Measurements from ENCODE around the gene EPHB2. TPM values are rescaled to one million over a fixed set of nuclear protein-coding genes. Genes with fewer than 3 reads are reported as not detected.

Gene EPHB2
- total and polyA plus RNA-seq, 2 donors (not counting 3 experiments of a cell fraction or from before 2014, with no cell fraction given): 50.8 to 69.1 TPM

DNA sequence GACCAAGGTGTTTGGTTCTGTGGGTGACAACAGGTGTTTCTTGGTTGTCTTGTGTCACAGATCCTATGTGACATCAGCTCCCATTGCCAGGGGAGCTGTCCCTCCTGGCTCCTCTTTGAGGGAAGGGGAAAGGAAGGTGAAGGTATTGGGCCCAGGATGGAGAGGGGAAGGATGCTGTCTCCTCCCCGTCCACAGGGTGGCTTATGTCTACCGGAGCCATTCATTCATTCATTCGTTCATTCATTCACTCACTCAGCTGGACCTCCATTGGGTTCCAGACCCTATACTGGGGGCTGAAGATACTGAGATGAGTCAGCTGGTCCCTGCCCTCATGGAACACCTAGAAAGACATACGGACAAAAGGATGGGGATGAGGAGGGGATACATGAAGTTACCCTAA lies 38.9 kb downstream of the EPHB2 start:
- FAIRE-seq (no peak), DNase-seq (ENCODE audit: low read depth, low spot score) (no peak)
- no peak overlapping the region for H3K4me3 ChIP-seq (replicated peaks in 1 of 3; ENCODE audit: insufficient read depth in 1 of 3, low read depth in 1 of 3, low read length in 3 of 3)
- no peak overlapping the region for H2AFZ ChIP-seq (ENCODE audit: low read depth, low read length)
- peaks cover 51% of the 10 kb centered on the region for H3K79me2 ChIP-seq (ENCODE audit: control insufficient read depth, insufficient read depth, low read length)
- H3K27me3 ChIP-seq (ENCODE audit: control insufficient read depth in 2 of 2, insufficient read depth in 2 of 2, low read length in 2 of 2): no peaks in the 10 kb centered on the region
- dilution Hi-C loops (cut with MboI; ENCODE audit: extremely low pct_ligation_motif_present, low sequenced_read_pairs): no loop called here
- H3K4me1 ChIP-seq (ENCODE audit: control insufficient read depth, extremely low read depth, insufficient read depth, low read length): peaks cover 78% of the 10 kb centered on the region
- ChIA-PET CTCF (interaction anchor here (0.9 to 3.1 kb wide), 3 partner anchors 37 to 112 kb away, joined by 3 to 17 read pairs (median 10); no protein-coding TSS in a partner anchor), POLR2A (no interaction called here)
- H3K9me3 ChIP-seq (replicated peaks; ENCODE audit: control insufficient read depth, insufficient read depth, low read length): no peaks in the 10 kb centered on the region
- no TSS peak for BruUV-seq (replicated peaks)
- no peak overlapping the region for H3K9ac ChIP-seq (replicated peaks; ENCODE audit: extremely low read depth, insufficient read depth, low read length)
- peak overlapping the region; percentile 64 for H3K4me2 ChIP-seq (ENCODE audit: insufficient read depth, low read length)
- H4K20me1 ChIP-seq (replicated peaks; ENCODE audit: control insufficient read depth, extremely low read depth, insufficient read depth, low read length): no peaks in the 10 kb centered on the region
- intact Hi-C loops (cut with micrococcal nuclease): loop anchor here (5.0 kb wide), 1 partner anchor 83 kb away; no protein-coding TSS in a partner anchor
- H3K27ac ChIP-seq (ENCODE audit: insufficient read depth, low read depth, low read length): peak overlapping the region; percentile 90
- no peak for TF ChIP-seq FOS (IDR thresholded peaks at IDR 0.05; ENCODE audit: borderline replicate concordance, insufficient read depth, low read length)
- TF ChIP-seq, protein P1, sequence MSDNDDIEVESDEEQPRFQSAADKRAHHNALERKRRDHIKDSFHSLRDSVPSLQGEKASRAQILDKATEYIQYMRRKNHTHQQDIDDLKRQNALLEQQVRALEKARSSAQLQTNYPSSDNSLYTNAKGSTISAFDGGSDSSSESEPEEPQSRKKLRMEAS (IDR thresholded peaks at IDR 0.05; ENCODE audit: insufficient read depth, insufficient read length): no peak
- no peak for TF ChIP-seq POLR2AphosphoS5 (IDR thresholded peaks at IDR 0.05; ENCODE audit: insufficient read depth, low read depth, low read length)
- TF ChIP-seq GATA2 (IDR thresholded peaks at IDR 0.05; ENCODE audit: insufficient read depth, insufficient read length, low read depth, low read length): no peak
- no peak for TF ChIP-seq POLR2A (IDR thresholded peaks at IDR 0.05; ENCODE audit: low read depth, low read length)
- no peak for TF ChIP-seq JUN (IDR thresholded peaks at IDR 0.05; ENCODE audit: borderline replicate concordance, insufficient read depth, insufficient read length, low read depth)
- no peak for TF ChIP-seq MYC (IDR thresholded peaks at IDR 0.05; ENCODE audit: low read depth, low read length)
- TF ChIP-seq EZH2 (IDR thresholded peaks at IDR 0.05; ENCODE audit: borderline replicate concordance, low read depth, low read length, severe bottlenecking): no peak
- TF ChIP-seq, protein P2, sequence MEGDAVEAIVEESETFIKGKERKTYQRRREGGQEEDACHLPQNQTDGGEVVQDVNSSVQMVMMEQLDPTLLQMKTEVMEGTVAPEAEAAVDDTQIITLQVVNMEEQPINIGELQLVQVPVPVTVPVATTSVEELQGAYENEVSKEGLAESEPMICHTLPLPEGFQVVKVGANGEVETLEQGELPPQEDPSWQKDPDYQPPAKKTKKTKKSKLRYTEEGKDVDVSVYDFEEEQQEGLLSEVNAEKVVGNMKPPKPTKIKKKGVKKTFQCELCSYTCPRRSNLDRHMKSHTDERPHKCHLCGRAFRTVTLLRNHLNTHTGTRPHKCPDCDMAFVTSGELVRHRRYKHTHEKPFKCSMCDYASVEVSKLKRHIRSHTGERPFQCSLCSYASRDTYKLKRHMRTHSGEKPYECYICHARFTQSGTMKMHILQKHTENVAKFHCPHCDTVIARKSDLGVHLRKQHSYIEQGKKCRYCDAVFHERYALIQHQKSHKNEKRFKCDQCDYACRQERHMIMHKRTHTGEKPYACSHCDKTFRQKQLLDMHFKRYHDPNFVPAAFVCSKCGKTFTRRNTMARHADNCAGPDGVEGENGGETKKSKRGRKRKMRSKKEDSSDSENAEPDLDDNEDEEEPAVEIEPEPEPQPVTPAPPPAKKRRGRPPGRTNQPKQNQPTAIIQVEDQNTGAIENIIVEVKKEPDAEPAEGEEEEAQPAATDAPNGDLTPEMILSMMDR (IDR thresholded peaks at IDR 0.05; ENCODE audit: extremely low read depth in 1 of 2, insufficient read depth in 1 of 2, low read depth in 1 of 2, low read length in 2 of 2): no peak
- no peaks in the 10 kb centered on the region for H3K9me1 ChIP-seq (replicated peaks; ENCODE audit: control insufficient read depth, extremely low read depth, insufficient read depth, low read length)
- H3K36me3 ChIP-seq (ENCODE audit: control insufficient read depth in 2 of 2, extremely low read depth in 1 of 2, insufficient read depth in 2 of 2, low read length in 2 of 2): no peaks in the 10 kb centered on the region
